HEK293 (cell line): Measurements from ENCODE around the gene FADS2.

Source experiments
- ELK4 ChIP-seq: IDR thresholded peaks from 2 replicates; pipeline ENCODE4 v1.6.1; 2011; ENCODE audit warnings: mild to moderate bottlenecking, low read depth, low read length, borderline replicate concordance
- HOXA7 ChIP-seq: sonication (generic); formaldehyde crosslinking; IDR thresholded peaks from 2 replicates; pipeline ENCODE4 v1.8.1; 2022; ENCODE audit warnings: missing genetic modification reagents, borderline replicate concordance
- KLF10 ChIP-seq: fragments of 450-650 bp; IDR thresholded peaks from 2 replicates; pipeline ENCODE4 v1.5.1; 2018; ENCODE audit warnings: missing biosample characterization, mild to moderate bottlenecking, missing genetic modification characterization
- KLF8 ChIP-seq: fragments of 450-650 bp; formaldehyde crosslinking; IDR thresholded peaks from 2 replicates; pipeline ENCODE4 v1.5.1; 2016; ENCODE audit warnings: missing biosample characterization, missing genetic modification characterization
- KLF9 ChIP-seq: fragments of 450-650 bp; formaldehyde crosslinking; IDR thresholded peaks from 2 replicates; pipeline ENCODE4 v1.5.1; 2016; ENCODE audit warnings: missing biosample characterization, missing genetic modification characterization, low read depth
- PATZ1 ChIP-seq: fragments of 450-650 bp; formaldehyde crosslinking; IDR thresholded peaks from 2 replicates; pipeline ENCODE4 v1.5.1; 2016; ENCODE audit warnings: missing biosample characterization, missing genetic modification characterization
- PRDM2 ChIP-seq: fragments of 450-650 bp; formaldehyde crosslinking; IDR thresholded peaks from 2 replicates; pipeline ENCODE4 v1.5.1; 2016; ENCODE audit warnings: missing biosample characterization, missing genetic modification characterization, borderline replicate concordance
- SP3 ChIP-seq: fragments of 450-650 bp; formaldehyde crosslinking; IDR thresholded peaks from 2 replicates; pipeline ENCODE4 v1.5.1; 2016; ENCODE audit warnings: missing biosample characterization, missing genetic modification characterization
- SP7 ChIP-seq: fragments of 450-650 bp; formaldehyde crosslinking; IDR thresholded peaks from 2 replicates; pipeline ENCODE4 v1.5.1; 2016; ENCODE audit warnings: missing biosample characterization, missing genetic modification characterization
- ZNF132 ChIP-seq: fragments of 450-650 bp; formaldehyde crosslinking; IDR thresholded peaks from 2 replicates; pipeline ENCODE4 v1.5.1; 2017; ENCODE audit warnings: missing biosample characterization, missing genetic modification characterization, borderline replicate concordance
- ZNF239 ChIP-seq: fragments of 450-650 bp; formaldehyde crosslinking; IDR thresholded peaks from 2 replicates; pipeline ENCODE4 v1.5.1; 2016; ENCODE audit warnings: missing biosample characterization, missing genetic modification characterization
- ZNF24 ChIP-seq: fragments of 450-650 bp; formaldehyde crosslinking; IDR thresholded peaks from 2 replicates; pipeline ENCODE4 v1.5.1; 2016; ENCODE audit warnings: missing biosample characterization, missing genetic modification characterization
- ZNF280D ChIP-seq: fragments of 450-650 bp; formaldehyde crosslinking; IDR thresholded peaks from 2 replicates; pipeline ENCODE4 v1.5.1; 2016; ENCODE audit warnings: missing biosample characterization, missing genetic modification characterization
- ZNF341 ChIP-seq: fragments of 450-650 bp; formaldehyde crosslinking; IDR thresholded peaks from 2 replicates; pipeline ENCODE4; 2016; ENCODE audit warnings: low read depth, missing biosample characterization, missing genetic modification characterization
- ZNF426 ChIP-seq: fragments of 450-650 bp; formaldehyde crosslinking; IDR thresholded peaks from 2 replicates; pipeline ENCODE4 v1.5.1; 2017; ENCODE audit warnings: missing biosample characterization, missing genetic modification characterization, mild to moderate bottlenecking, inconsistent platforms, moderate library complexity
- ZNF561 ChIP-seq: fragments of 450-650 bp; IDR thresholded peaks from 2 replicates; pipeline ENCODE4 v1.5.1; 2018; ENCODE audit warnings: missing biosample characterization, missing genetic modification characterization, borderline replicate concordance
- ZNF596 ChIP-seq: fragments of 450-650 bp; IDR thresholded peaks from 2 replicates; pipeline ENCODE4 v1.5.0; 2018; ENCODE audit warnings: missing biosample characterization, mild to moderate bottlenecking, missing genetic modification characterization, moderate library complexity
- ZNF692 ChIP-seq: fragments of 450-650 bp; formaldehyde crosslinking; IDR thresholded peaks from 2 replicates; pipeline ENCODE4 v1.5.1; 2016; ENCODE audit warnings: missing biosample characterization, missing genetic modification characterization
- ZNF707 ChIP-seq: fragments of 450-650 bp; formaldehyde crosslinking; IDR thresholded peaks from 2 replicates; pipeline ENCODE4 v1.5.1; 2016; ENCODE audit warnings: missing biosample characterization, missing genetic modification characterization
- ZNF776 ChIP-seq: fragments of 450-650 bp; formaldehyde crosslinking; IDR thresholded peaks from 2 replicates; pipeline ENCODE4 v1.5.0; 2017; ENCODE audit warnings: missing biosample characterization, missing genetic modification characterization, borderline replicate concordance
- ZSCAN16 ChIP-seq: fragments of 450-650 bp; formaldehyde crosslinking; IDR thresholded peaks from 2 replicates; pipeline ENCODE4 v1.5.1; 2016; ENCODE audit warnings: missing biosample characterization, missing genetic modification characterization
- TF ChIP-seq, protein P1 (sequence below): fragments of 450-650 bp; formaldehyde crosslinking; IDR thresholded peaks from 2 replicates; pipeline ENCODE4 v1.5.1; 2016; ENCODE audit warnings: missing biosample characterization, missing genetic modification characterization
- TF ChIP-seq, protein P2 (sequence below): fragments of 450-650 bp; formaldehyde crosslinking; IDR thresholded peaks from 2 replicates; pipeline ENCODE4 v1.5.1; 2017; ENCODE audit warnings: missing biosample characterization, missing genetic modification characterization

Gene FADS2

DNA sequence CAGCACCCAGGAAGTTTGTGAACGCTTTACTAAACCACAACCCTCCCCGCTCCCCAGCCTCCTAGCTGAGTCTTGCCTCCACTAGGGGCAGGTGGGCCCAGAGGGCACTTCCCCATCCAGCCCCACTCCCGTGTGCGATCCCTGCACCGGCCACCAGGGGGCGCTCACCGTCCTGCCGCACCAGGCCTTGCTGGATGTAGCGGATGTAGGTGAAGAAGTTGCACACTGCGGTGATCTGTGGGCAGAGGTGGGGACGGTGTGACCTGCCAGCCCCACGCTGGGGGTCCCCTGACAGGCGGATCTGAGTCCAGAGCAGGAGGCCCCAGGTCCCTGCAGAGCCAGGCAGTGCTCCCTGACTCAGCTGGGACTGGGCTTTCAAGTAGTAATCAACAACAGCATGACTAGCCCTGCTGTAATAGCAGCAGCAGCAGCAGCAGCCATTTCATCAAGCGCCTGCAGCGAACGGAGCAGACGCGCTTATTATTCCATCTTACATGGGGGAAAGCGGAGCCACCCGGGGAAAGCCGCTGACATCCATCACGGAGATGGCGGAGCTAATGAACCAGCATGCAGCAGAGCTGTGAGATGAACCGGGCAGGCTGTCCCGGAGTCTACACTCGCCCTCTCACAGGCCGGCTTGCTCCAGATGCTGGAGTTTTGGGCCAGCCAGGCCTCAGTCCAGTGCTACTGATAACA, 71.2 kb downstream of the FADS2 start (continued):
- TF ChIP-seq PRDM2 (tag by site-specific recombination) (no peak), KLF9 (tag by site-specific recombination) (no peak), ZNF239 (tag by site-specific recombination) (no peak), ZNF707 (tag by site-specific recombination) (no peak), ELK4 (no peak), ZNF341 (tag by site-specific recombination) (no peak), ZSCAN16 (tag by site-specific recombination) (no peak), ZNF280D (no peak), HOXA7 (CRISPR knock-in tag) (no peak), KLF10 (tag by site-specific recombination) (no peak), ZNF596 (no peak), PATZ1 (tag by site-specific recombination) (peak; percentile 43; the same call in 1 of the 2 replicates), ZNF426 (no peak), ZNF24 (tag by site-specific recombination) (no peak), SP7 (tag by site-specific recombination) (0 out of 2 replicates have a peak, but pooled peaks have one; percentile 12), KLF8 (tag by site-specific recombination) (no peak), ZNF692 (tag by site-specific recombination) (peak; percentile 95), ZNF776 (tag by site-specific recombination) (no peak), SP3 (tag by site-specific recombination) (no peak), ZNF132 (tag by site-specific recombination) (no peak), ZNF561 (tag by site-specific recombination) (no peak)
- TF ChIP-seq, protein P1, sequence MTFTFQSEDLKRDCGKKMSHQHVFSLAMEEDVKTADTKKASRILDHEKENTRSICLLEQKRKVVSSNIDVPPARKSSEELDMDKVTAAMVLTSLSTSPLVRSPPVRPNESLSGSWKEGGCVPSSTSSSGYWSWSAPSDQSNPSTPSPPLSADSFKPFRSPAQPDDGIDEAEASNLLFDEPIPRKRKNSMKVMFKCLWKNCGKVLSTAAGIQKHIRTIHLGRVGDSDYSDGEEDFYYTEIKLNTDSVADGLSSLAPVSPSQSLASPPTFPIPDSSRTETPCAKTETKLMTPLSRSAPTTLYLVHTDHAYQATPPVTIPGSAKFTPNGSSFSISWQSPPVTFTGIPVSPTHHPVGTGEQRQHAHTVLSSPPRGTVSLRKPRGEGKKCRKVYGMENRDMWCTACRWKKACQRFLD (tag by site-specific recombination), result no peak
- TF ChIP-seq, protein P2, sequence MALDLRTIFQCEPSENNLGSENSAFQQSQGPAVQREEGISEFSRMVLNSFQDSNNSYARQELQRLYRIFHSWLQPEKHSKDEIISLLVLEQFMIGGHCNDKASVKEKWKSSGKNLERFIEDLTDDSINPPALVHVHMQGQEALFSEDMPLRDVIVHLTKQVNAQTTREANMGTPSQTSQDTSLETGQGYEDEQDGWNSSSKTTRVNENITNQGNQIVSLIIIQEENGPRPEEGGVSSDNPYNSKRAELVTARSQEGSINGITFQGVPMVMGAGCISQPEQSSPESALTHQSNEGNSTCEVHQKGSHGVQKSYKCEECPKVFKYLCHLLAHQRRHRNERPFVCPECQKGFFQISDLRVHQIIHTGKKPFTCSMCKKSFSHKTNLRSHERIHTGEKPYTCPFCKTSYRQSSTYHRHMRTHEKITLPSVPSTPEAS (tag by site-specific recombination), result no peak
